ENCODE measurements around the gene ABCF3.

ABCF3 gene

DNA sequence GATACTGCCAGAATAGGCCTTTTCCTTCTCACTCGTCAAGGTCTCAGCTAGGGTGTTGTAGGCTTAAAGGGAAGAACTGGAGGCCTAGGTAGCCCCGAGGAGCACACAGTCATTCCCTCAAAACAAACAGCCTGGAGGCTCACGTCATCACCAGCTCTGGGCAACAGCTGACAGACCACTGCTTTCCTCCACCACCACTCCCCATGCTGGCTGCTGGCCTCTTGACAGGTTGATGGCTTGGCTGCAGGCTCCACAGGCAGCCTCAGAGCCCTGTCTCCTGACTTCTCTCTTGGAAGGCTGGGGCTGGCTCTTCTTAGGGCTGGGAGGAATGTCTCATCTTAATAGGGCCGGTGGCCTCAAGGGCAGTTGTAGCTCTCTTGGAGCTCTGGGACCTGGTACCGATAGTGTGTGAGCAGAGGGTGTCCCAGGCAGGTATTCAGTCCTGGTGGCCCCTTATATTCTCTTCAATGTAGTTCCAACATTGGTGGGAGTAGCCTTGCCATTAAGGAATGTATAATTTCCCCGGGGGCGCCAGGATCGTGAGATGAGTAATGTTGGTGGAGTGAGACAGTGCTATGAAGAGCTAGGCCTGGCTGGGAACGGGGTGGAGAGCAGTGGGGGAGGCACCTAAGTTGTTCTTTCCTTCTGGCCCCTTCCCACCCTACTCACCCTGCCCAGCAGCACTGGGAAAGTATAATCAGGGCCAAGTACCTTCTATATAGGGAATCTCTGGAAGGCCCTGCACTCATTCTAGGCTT, 17.5 kb upstream of the ABCF3 start:
- no peaks in the 10 kb centered on the region for H3K9me2 ChIP-seq (replicated peaks; ENCODE audit: insufficient read depth, low read length)
- H3K9me3 ChIP-seq (ENCODE audit: insufficient read depth, low read length): no peaks in the 10 kb centered on the region
- no peak overlapping the region for H3K27ac ChIP-seq (ENCODE audit: low read depth, low read length)
- no peak overlapping the region for H2AFZ ChIP-seq (ENCODE audit: low read depth, low read length, severe bottlenecking)
- no peaks in the 10 kb centered on the region for H3K79me2 ChIP-seq (ENCODE audit: insufficient read depth, low read length)
- H3K9ac ChIP-seq (ENCODE audit: low read length): no peak overlapping the region
- H3K4me3 ChIP-seq (ENCODE audit: insufficient read depth, low read length, poor library complexity, severe bottlenecking): no peak overlapping the region
- TF ChIP-seq EZH2phosphoT487 (conservative IDR thresholded peaks at IDR 0.05; ENCODE audit: low read length): no peak
- TF ChIP-seq, protein P1, sequence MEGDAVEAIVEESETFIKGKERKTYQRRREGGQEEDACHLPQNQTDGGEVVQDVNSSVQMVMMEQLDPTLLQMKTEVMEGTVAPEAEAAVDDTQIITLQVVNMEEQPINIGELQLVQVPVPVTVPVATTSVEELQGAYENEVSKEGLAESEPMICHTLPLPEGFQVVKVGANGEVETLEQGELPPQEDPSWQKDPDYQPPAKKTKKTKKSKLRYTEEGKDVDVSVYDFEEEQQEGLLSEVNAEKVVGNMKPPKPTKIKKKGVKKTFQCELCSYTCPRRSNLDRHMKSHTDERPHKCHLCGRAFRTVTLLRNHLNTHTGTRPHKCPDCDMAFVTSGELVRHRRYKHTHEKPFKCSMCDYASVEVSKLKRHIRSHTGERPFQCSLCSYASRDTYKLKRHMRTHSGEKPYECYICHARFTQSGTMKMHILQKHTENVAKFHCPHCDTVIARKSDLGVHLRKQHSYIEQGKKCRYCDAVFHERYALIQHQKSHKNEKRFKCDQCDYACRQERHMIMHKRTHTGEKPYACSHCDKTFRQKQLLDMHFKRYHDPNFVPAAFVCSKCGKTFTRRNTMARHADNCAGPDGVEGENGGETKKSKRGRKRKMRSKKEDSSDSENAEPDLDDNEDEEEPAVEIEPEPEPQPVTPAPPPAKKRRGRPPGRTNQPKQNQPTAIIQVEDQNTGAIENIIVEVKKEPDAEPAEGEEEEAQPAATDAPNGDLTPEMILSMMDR (IDR thresholded peaks at IDR 0.05; ENCODE audit: insufficient read depth, low read length, poor library complexity, severe bottlenecking): no peak
- H3F3A ChIP-seq (ENCODE audit: insufficient read depth): no peaks in the 10 kb centered on the region
- H3K36me3 ChIP-seq (ENCODE audit: low read length): no peaks in the 10 kb centered on the region
- H3K27me3 ChIP-seq (ENCODE audit: low read length): no peaks in the 10 kb centered on the region
- no peaks in the 10 kb centered on the region for H4K20me1 ChIP-seq (ENCODE audit: low read depth, low read length)
- no peak overlapping the region for H3K4me2 ChIP-seq (ENCODE audit: low read depth, low read length, poor library complexity, severe bottlenecking)

DNA sequence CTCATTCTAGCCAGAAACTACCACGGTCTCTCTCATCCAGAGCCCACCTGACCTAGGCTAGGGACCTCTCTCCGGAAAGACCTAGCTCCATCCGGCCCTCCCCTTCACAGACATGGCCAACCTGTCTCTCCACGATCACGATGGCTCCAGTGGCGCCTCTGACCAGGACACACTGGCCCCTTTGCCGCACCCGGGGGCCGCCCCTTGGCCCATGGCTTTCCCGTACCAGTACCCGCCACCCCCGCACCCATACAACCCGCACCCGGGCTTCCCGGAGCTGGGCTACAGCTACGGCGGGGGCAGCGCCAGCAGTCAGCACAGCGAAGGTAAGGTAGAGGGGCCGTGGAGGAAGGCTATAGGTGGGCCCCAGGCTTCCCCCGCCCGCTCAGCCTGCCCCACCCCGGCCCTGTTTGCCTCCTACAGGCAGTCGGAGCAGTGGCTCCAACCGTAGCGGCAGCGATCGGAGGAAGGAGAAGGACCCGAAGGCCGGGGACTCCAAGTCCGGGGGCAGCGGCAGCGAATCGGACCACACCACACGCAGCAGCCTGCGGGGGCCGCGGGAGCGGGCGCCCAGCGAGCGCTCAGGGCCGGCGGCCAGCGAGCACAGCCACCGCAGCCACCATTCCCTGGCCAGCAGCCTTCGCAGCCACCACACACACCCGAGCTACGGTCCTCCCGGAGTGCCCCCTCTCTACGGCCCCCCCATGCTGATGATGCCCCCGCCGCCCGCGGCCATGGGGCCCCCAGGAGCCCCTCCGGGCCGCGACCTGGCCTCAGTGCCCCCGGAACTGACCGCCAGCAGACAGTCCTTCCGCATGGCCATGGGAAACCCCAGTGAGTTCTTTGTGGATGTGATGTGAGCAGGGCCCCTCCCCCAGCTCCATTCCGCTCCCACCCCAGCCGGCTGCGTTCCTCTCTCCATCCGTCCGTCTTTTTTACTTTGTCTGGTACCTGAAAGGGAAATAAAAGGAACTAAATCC, 15.8 kb upstream of the ABCF3 start:
- H3K27ac ChIP-seq (ENCODE audit: low read depth, low read length): no peak overlapping the region
- no peaks in the 10 kb centered on the region for H3K36me3 ChIP-seq (ENCODE audit: low read length)
- no peaks in the 10 kb centered on the region for H3K27me3 ChIP-seq (ENCODE audit: low read length)
- no peak overlapping the region for H3K4me3 ChIP-seq (ENCODE audit: insufficient read depth, low read length, poor library complexity, severe bottlenecking)
- no peak for TF ChIP-seq EZH2phosphoT487 (conservative IDR thresholded peaks at IDR 0.05; ENCODE audit: low read length)
- TF ChIP-seq, protein P1 (IDR thresholded peaks at IDR 0.05; ENCODE audit: insufficient read depth, low read length, poor library complexity, severe bottlenecking): no peak
- 0 out of 2 replicates have a peak, but pooled peaks cover 6% of the 10 kb centered on the region for H3F3A ChIP-seq (ENCODE audit: insufficient read depth)
- H4K20me1 ChIP-seq (ENCODE audit: low read depth, low read length): no peaks in the 10 kb centered on the region
- no peak overlapping the region for H3K9ac ChIP-seq (ENCODE audit: low read length)
- H2AFZ ChIP-seq (ENCODE audit: low read depth, low read length, severe bottlenecking): no peak overlapping the region
- H3K79me2 ChIP-seq (ENCODE audit: insufficient read depth, low read length): peaks cover 5% of the 10 kb centered on the region
- no peaks in the 10 kb centered on the region for H3K9me3 ChIP-seq (ENCODE audit: insufficient read depth, low read length)
- H3K9me2 ChIP-seq (replicated peaks; ENCODE audit: insufficient read depth, low read length): no peaks in the 10 kb centered on the region
- H3K4me2 ChIP-seq (ENCODE audit: low read depth, low read length, poor library complexity, severe bottlenecking): no peak overlapping the region

- Histone ChIP-seq H3K4me3 (ENCODE audit: insufficient read depth, low read length, poor library complexity, severe bottlenecking) (no peak overlapping the region), H3K4me2 (ENCODE audit: low read depth, low read length, poor library complexity, severe bottlenecking) (no peak overlapping the region), H3K9ac (ENCODE audit: low read length) (no peak overlapping the region), H3F3A (ENCODE audit: insufficient read depth) (0 out of 2 replicates have a peak, but pooled peaks cover 6% of the 10 kb centered on the region), H3K36me3 (ENCODE audit: low read length) (no peaks in the 10 kb centered on the region), H3K9me3 (ENCODE audit: insufficient read depth, low read length) (no peaks in the 10 kb centered on the region), H2AFZ (ENCODE audit: low read depth, low read length, severe bottlenecking) (no peak overlapping the region), H3K79me2 (ENCODE audit: insufficient read depth, low read length) (peaks cover 18% of the 10 kb centered on the region), H4K20me1 (ENCODE audit: low read depth, low read length) (no peaks in the 10 kb centered on the region), H3K9me2 (replicated peaks; ENCODE audit: insufficient read depth, low read length) (no peaks in the 10 kb centered on the region), H3K27ac (ENCODE audit: low read depth, low read length) (no peak overlapping the region), H3K27me3 (ENCODE audit: low read length) (no peaks in the 10 kb centered on the region)
- no peak for TF ChIP-seq EZH2phosphoT487 (conservative IDR thresholded peaks at IDR 0.05; ENCODE audit: low read length)
- TF ChIP-seq, protein P1 (IDR thresholded peaks at IDR 0.05; ENCODE audit: insufficient read depth, low read length, poor library complexity, severe bottlenecking): no peak
Measured at GRCh38 chr3:184171562-184171961, 14.4 kb upstream of the ABCF3 start.
